K562 (cell line): ENCODE measurements around the gene C11orf86. TPM values are rescaled to one million over a fixed set of nuclear protein-coding genes. Genes with fewer than 3 reads are reported as not detected.
A peak's percentile ranks its signal among the peaks of the same experiment; 100 is the strongest.

Experiments
- ATAC-seq: fragments of 200-7000 bp; cut with Tn5 transposase; 3 replicates; pipeline ENCODE4 v1.9.1; 2020; ENCODE audit warnings: moderate library complexity
- BruUV-seq: library from RNA; stranded (reverse); fragments of 400-500 nt; replicated peaks from 2 replicates; lab custom pipeline; 2021; lab: Mats Ljungman, UMichigan
- CTCF ChIA-PET: fragments of 300-600 bp; formaldehyde crosslinking; extraction: SDS; loops from one replicate; lab custom pipeline; 2021; ENCODE audit warnings: low intra/inter-chr PET ratio; lab: Yijun Ruan, JAX
- POLR2A ChIA-PET: fragments of 300-600, 350-650 bp; sonication (Branson Sonifier 250); formaldehyde crosslinking; extraction: SDS; loops from one replicate; lab custom pipeline; 2021; ENCODE audit warnings: antibody characterized with exemption, inconsistent platforms; lab: Yijun Ruan, JAX
- DNase-seq, 4 experiments: peaks; one replicate each; pipeline versions ENCODE4 v3.0.0 to v3.0.0-alpha.2; 2011 to 2018; ENCODE audit warnings: low spot score in 3 of 4, mixed read lengths in 3 of 4; ENCODE audit errors: extremely low read depth in 1 of 4
- FAIRE-seq: peaks from 2 replicates; lab custom pipeline; 2011; peaks lifted over from hg19 to GRCh38; lab: Jason Lieb, UNC
- H2AFZ ChIP-seq: 2 replicates; pipeline ENCODE4 v1.6.0; 2011; ENCODE audit warnings: low read depth, low read length, control low read depth, inconsistent platforms
- H3K27ac ChIP-seq: fragments of 200-600 bp; 3 replicates; pipeline ENCODE4 v1.8.0; 2011; ENCODE audit warnings: low read depth, mild to moderate bottlenecking, control low read depth, inconsistent platforms, low read length, moderate library complexity, mixed read lengths; ENCODE audit errors: extremely low read depth
- H3K27me3 ChIP-seq, 2 experiments: fragments of 300-600 bp in 1 of 2; 2 replicates in 1 of 2; 3 replicates in 1 of 2; pipeline versions ENCODE4 v1.6.0 to v1.8.0; 2011; ENCODE audit warnings: inconsistent platforms in 2 of 2, low read length in 2 of 2, mild to moderate bottlenecking in 1 of 2, mixed read lengths in 1 of 2, moderate library complexity in 1 of 2; ENCODE audit not compliant: control insufficient read depth in 2 of 2, insufficient read depth in 2 of 2
- H3K36me3 ChIP-seq: fragments of 300-600 bp; 3 replicates; pipeline ENCODE4 v1.8.0; 2011; ENCODE audit warnings: mild to moderate bottlenecking, low read length, inconsistent platforms; ENCODE audit not compliant: control insufficient read depth, insufficient read depth
- H3K4me1 ChIP-seq, 2 experiments: fragments of 200-600 bp in 1 of 2; replicated peaks in 1 of 2; 2 replicates in 1 of 2; 3 replicates in 1 of 2; pipeline versions ENCODE4 v1.5.1 to v1.8.0; 2011; ENCODE audit warnings: inconsistent platforms in 2 of 2, low read length in 2 of 2, mild to moderate bottlenecking in 1 of 2, mixed read lengths in 1 of 2, moderate library complexity in 1 of 2; ENCODE audit not compliant: control insufficient read depth in 2 of 2, insufficient read depth in 2 of 2
- H3K4me2 ChIP-seq: 2 replicates; pipeline ENCODE4 v1.6.1; 2011; ENCODE audit warnings: low read length, control low read depth, inconsistent platforms, mixed read lengths; ENCODE audit not compliant: insufficient read depth
- H3K4me3 ChIP-seq: fragments of 200-600 bp; sonication (generic), shearing (Covaris generic); 2 replicates; pipeline ENCODE4 v1.5.1; 2016; ENCODE audit warnings: control low read depth, inconsistent platforms
- H3K79me2 ChIP-seq: fragments of 200-600 bp; 3 replicates; pipeline ENCODE4 v1.8.0; 2011; ENCODE audit warnings: low read length, inconsistent platforms; ENCODE audit not compliant: control insufficient read depth, insufficient read depth
- H3K9ac ChIP-seq, 2 experiments: 2 replicates each; pipeline versions ENCODE4 v1.6.0 to v1.6.1; 2011; ENCODE audit warnings: low read depth in 2 of 2, low read length in 2 of 2, control low read depth in 1 of 2, inconsistent platforms in 1 of 2, mild to moderate bottlenecking in 1 of 2, mixed read lengths in 1 of 2; ENCODE audit not compliant: insufficient read depth in 1 of 2
- H3K9me1 ChIP-seq: one replicate; pipeline ENCODE4 v1.6.0; 2011; ENCODE audit warnings: inconsistent platforms, mild to moderate bottlenecking, low read length, moderate library complexity; ENCODE audit not compliant: control insufficient read depth, insufficient read depth
- H3K9me3 ChIP-seq: replicated peaks from 2 replicates; pipeline ENCODE4 v1.5.1; 2011; ENCODE audit warnings: low read depth, low read length, inconsistent platforms; ENCODE audit not compliant: control insufficient read depth, insufficient read depth
- H4K20me1 ChIP-seq: replicated peaks from 2 replicates; pipeline ENCODE4 v1.6.1; 2011; ENCODE audit warnings: low read length, inconsistent platforms, mixed read lengths; ENCODE audit not compliant: control insufficient read depth, insufficient read depth
- CTBP1 ChIP-seq: fragments of 450-650 bp; IDR thresholded peaks from 2 replicates; pipeline ENCODE4 v1.6.1; 2016; ENCODE audit warnings: borderline replicate concordance
- ELF4 ChIP-seq: fragments of 450-650 bp; formaldehyde crosslinking; IDR thresholded peaks from 2 replicates; pipeline ENCODE4 v1.4.0; 2022; ENCODE audit warnings: missing genetic modification characterization
- FOXK1 ChIP-seq: sonication (generic); formaldehyde crosslinking; IDR thresholded peaks from 2 replicates; pipeline ENCODE4 v1.8.0; 2022; ENCODE audit warnings: missing genetic modification reagents, mild to moderate bottlenecking, borderline replicate concordance
- JUND ChIP-seq, 2 experiments: IDR thresholded peaks; 2 replicates in 1 of 2; 3 replicates in 1 of 2; pipeline ENCODE4 v1.6.1; 2011; ENCODE audit warnings: borderline replicate concordance in 2 of 2, low read depth in 2 of 2, low read length in 2 of 2, improper control_type of control experiment in 1 of 2, missing biosample characterization in 1 of 2, missing genetic modification characterization in 1 of 2, missing genetic modification reagents in 1 of 2
- RCOR1 ChIP-seq, 2 experiments: IDR thresholded peaks; 2 replicates each; pipeline ENCODE4 v1.6.1; 2012; ENCODE audit warnings: low read depth in 2 of 2, low read length in 2 of 2, borderline replicate concordance in 1 of 2, improper control_type of control experiment in 1 of 2
- TGIF2 ChIP-seq: sonication (generic); formaldehyde crosslinking; IDR thresholded peaks from 2 replicates; pipeline ENCODE4 v1.8.1; 2022; ENCODE audit warnings: mild to moderate bottlenecking, missing genetic modification reagents, moderate library complexity
- ZNF143 ChIP-seq: sonication (generic); formaldehyde crosslinking; IDR thresholded peaks from 2 replicates; pipeline ENCODE4 v1.9.0; 2022; ENCODE audit warnings: mild to moderate bottlenecking, missing genetic modification reagents
- WGBS: fragments of 100-300 bp; shearing (Covaris generic); methylation state at CpG from one replicate; pipeline ENCODE4 v1.1.6; 2016; ENCODE audit warnings: low coverage, mixed read lengths; ENCODE audit not compliant: insufficient coverage; ENCODE audit errors: missing lambda C conversion rate; 5-methylcytosine and 5-hydroxymethylcytosine counted together
- in situ Hi-C: fragments of 300-500 bp; cut with MboI; formaldehyde crosslinking; loops from 4 replicates; pipeline ENCODE4 v1.15.0; 2018; ENCODE audit warnings: inconsistent platforms, mixed read lengths
- intact Hi-C: fragments of 100-400 bp; cut with micrococcal nuclease; formaldehyde crosslinking; loops from 2 replicates; pipeline ENCODE4 v1.14.2; 2022
- polyA plus RNA-seq, 8 experiments: library from polyadenylated mRNA; depleted of rRNA in 4 of 8; stranded (reverse) in 5 of 8; unstranded in 3 of 8; fragments of >200 nt; fragmentation: Nextera tagmentation in 2 of 8; fragmentation: Illumina TruSeq in 1 of 8; extraction: Ambion mirVana in 2 of 8; extraction: Trizol in 1 of 8; gene quantifications; 2 replicates each; pipeline versions ENCODE4 v1.2.1 to v1.2.3, GENCODE V29; 2011 to 2014; ENCODE audit warnings: inconsistent platforms in 1 of 8, missing spikeins in 1 of 8
- total RNA-seq, 7 experiments: library from RNA; depleted of rRNA in 6 of 7; stranded (reverse); fragments of >200 nt in 6 of 7; fragmentation: Illumina TruSeq in 2 of 7; extraction: Trizol in 2 of 7; gene quantifications; 2 replicates each; pipeline versions ENCODE4 v1.2.1 to v1.2.3, GENCODE V29; 2011 to 2021; ENCODE audit warnings: low replicate concordance in 1 of 7
- TF ChIP-seq, protein P1 (sequence below): sonication (generic); formaldehyde crosslinking; IDR thresholded peaks from 2 replicates; pipeline ENCODE4 v1.5.0; 2020; ENCODE audit warnings: missing genetic modification reagents
- TF ChIP-seq, protein P2 (sequence below): sonication (generic); formaldehyde crosslinking; IDR thresholded peaks from 2 replicates; pipeline ENCODE4 v1.8.0; 2022; ENCODE audit warnings: mild to moderate bottlenecking, missing genetic modification reagents

Gene C11orf86
- total and polyA plus RNA-seq, 9 of the 15 experiments (the other 6 are each of a cell fraction or from before 2014, with no cell fraction given): not detected

- H4K20me1 ChIP-seq: no peaks in the 10 kb centered on the region
- ChIA-PET CTCF (no interaction called here), POLR2A (interaction anchor here (0.6 to 1.1 kb wide), 2 partner anchors 89 to 129 kb away, joined by 3 to 4 read pairs; partner anchors contain the start of gene RCE1)
- H3K36me3 ChIP-seq: no peaks in the 10 kb centered on the region
- in situ Hi-C loops (no loop called here), intact Hi-C loops (no loop called here)
- 65% methylated on average over 3 of the region's 3 CpGs for WGBS
- no peak for ATAC-seq
- peak in 1 of 4 experiments; percentile 5 for DNase-seq
- no peaks in the 10 kb centered on the region for H3K27me3 ChIP-seq
- peak overlapping the region; percentile 74 for H3K27ac ChIP-seq
- H3K79me2 ChIP-seq: no peaks in the 10 kb centered on the region; the same call in 2 of the 3 replicates
- no peaks in the 10 kb centered on the region for H3K9me3 ChIP-seq
- no TSS peak for BruUV-seq
- FAIRE-seq: no peak
- no peak for TF ChIP-seq ELF4 (CRISPR knock-in tag)
- TF ChIP-seq RCOR1 (IDR thresholded peaks at IDR 0.05; ENCODE audit: borderline replicate concordance in 1 of 2, low read depth in 2 of 2, low read length in 2 of 2): 0 out of 4 replicates have a peak, but pooled peaks of 1 of the 2 experiments have one; percentile 23
- peak overlapping the region; percentile 51 for H3K4me2 ChIP-seq
- peaks cover 18 to 59% of the 10 kb centered on the region in 2 experiments for H3K4me1 ChIP-seq
- H3K9ac ChIP-seq: peak overlapping the region; percentile 4 to 59; a peak in 2 of 4 replicates
- H2AFZ ChIP-seq: peak overlapping the region; percentile 80
- no peaks in the 10 kb centered on the region for H3K9me1 ChIP-seq
- no peak overlapping the region for H3K4me3 ChIP-seq
Observed at GRCh38 chr11:66932543-66932942, 42.6 kb upstream of the C11orf86 start.

DNA sequence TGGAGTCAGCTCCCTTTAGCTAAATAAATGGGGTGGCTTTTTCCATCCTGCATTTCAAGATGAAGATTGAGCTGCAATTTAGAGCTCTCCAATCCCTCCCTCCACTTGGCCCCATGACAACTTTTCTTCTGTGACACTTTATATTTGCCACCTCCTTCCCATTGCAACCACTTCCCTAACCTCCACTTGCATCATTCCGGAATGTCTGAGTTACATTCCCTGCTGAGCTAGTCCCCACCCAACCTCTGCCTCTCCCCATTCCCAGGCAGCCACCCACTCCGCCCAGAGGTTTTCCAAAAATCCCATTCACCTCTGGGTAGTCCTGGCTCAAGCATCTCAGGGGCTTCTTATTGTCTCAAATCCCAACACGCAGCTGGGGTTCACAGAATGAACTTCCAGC lies 41.6 kb upstream of the C11orf86 start:
- no peaks in the 10 kb centered on the region for H3K9me1 ChIP-seq
- no peak overlapping the region for H2AFZ ChIP-seq
- no peaks in the 10 kb centered on the region for H3K9me3 ChIP-seq
- H3K36me3 ChIP-seq: no peaks in the 10 kb centered on the region
- H3K27ac ChIP-seq: no peak overlapping the region
- WGBS: 75% methylated on average over 3 of the region's 3 CpGs
- ATAC-seq (no peak), DNase-seq (peak in 1 of 4 experiments; percentile 3), FAIRE-seq (no peak)
- TF ChIP-seq TGIF2 (CRISPR knock-in tag): no peak
- no peak for TF ChIP-seq ZNF143 (CRISPR knock-in tag)
- no peak for TF ChIP-seq JUND (IDR thresholded peaks at IDR 0.05; ENCODE audit: borderline replicate concordance, low read depth, low read length)
- TF ChIP-seq JUND (tag; IDR thresholded peaks at IDR 0.05; ENCODE audit: borderline replicate concordance, low read depth, low read length): no peak
- TF ChIP-seq CTBP1: no peak
- TF ChIP-seq FOXK1 (CRISPR knock-in tag): no peak
- TF ChIP-seq, protein P1, sequence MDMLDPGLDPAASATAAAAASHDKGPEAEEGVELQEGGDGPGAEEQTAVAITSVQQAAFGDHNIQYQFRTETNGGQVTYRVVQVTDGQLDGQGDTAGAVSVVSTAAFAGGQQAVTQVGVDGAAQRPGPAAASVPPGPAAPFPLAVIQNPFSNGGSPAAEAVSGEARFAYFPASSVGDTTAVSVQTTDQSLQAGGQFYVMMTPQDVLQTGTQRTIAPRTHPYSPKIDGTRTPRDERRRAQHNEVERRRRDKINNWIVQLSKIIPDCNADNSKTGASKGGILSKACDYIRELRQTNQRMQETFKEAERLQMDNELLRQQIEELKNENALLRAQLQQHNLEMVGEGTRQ (CRISPR knock-in tag): no peak
- TF ChIP-seq, protein P2, sequence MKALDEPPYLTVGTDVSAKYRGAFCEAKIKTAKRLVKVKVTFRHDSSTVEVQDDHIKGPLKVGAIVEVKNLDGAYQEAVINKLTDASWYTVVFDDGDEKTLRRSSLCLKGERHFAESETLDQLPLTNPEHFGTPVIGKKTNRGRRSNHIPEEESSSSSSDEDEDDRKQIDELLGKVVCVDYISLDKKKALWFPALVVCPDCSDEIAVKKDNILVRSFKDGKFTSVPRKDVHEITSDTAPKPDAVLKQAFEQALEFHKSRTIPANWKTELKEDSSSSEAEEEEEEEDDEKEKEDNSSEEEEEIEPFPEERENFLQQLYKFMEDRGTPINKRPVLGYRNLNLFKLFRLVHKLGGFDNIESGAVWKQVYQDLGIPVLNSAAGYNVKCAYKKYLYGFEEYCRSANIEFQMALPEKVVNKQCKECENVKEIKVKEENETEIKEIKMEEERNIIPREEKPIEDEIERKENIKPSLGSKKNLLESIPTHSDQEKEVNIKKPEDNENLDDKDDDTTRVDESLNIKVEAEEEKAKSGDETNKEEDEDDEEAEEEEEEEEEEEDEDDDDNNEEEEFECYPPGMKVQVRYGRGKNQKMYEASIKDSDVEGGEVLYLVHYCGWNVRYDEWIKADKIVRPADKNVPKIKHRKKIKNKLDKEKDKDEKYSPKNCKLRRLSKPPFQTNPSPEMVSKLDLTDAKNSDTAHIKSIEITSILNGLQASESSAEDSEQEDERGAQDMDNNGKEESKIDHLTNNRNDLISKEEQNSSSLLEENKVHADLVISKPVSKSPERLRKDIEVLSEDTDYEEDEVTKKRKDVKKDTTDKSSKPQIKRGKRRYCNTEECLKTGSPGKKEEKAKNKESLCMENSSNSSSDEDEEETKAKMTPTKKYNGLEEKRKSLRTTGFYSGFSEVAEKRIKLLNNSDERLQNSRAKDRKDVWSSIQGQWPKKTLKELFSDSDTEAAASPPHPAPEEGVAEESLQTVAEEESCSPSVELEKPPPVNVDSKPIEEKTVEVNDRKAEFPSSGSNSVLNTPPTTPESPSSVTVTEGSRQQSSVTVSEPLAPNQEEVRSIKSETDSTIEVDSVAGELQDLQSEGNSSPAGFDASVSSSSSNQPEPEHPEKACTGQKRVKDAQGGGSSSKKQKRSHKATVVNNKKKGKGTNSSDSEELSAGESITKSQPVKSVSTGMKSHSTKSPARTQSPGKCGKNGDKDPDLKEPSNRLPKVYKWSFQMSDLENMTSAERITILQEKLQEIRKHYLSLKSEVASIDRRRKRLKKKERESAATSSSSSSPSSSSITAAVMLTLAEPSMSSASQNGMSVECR: no peak
- no peaks in the 10 kb centered on the region for H4K20me1 ChIP-seq
- peaks cover 18 to 59% of the 10 kb centered on the region in 2 experiments for H3K4me1 ChIP-seq
- no peaks in the 10 kb centered on the region for H3K27me3 ChIP-seq
- in situ Hi-C loops: no loop called here
- no peaks in the 10 kb centered on the region; the same call in 2 of the 3 replicates for H3K79me2 ChIP-seq
- H3K4me3 ChIP-seq: no peak overlapping the region
- ChIA-PET POLR2A (interaction anchor here (0.7 to 1.3 kb wide), 6 partner anchors 8 to 90 kb away, joined by 3 to 4 read pairs (median 4); partner anchors contain the start of gene RCE1), CTCF (no interaction called here)
- intact Hi-C loops: no loop called here
- BruUV-seq: no TSS peak
- 0 out of 4 replicates have a peak overlapping the region, but pooled peaks of 1 of the 2 experiments have one; percentile 56 for H3K9ac ChIP-seq
- H3K4me2 ChIP-seq: no peak overlapping the region
